HG02973 (cell line): Measurements from ENCODE around the gene RBFOX1.

Experiments used
- ATAC-seq: cut with Tn5 transposase; IDR thresholded peaks from one replicate; pipeline ENCODE4 v1.9.1; 2021; ENCODE audit warnings: moderate library complexity; ENCODE audit not compliant: unreplicated experiment

Gene RBFOX1

DNA sequence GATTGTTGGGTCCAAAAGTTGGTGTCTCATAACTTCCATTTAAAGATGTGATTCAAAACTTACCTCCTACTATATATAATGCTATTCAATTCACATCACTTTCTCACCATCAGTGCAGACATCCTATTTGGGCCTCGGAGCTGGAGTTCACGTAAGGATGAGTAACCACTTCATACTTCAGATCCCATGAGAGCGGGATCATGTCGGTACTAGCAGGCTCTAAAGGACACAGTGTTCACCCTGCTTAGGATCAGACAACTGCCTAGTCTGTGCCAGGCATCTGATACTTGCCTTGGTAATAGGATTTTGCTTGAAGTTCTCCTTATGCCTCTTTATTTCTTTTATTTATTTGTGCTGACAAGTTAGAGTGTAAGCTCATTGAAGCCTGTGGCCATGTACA is 39.5 kb downstream of the RBFOX1 start:
- no peak for ATAC-seq

- ATAC-seq, result no peak
Observed at GRCh38 chr16:7373776-7374175, 41.1 kb downstream of the RBFOX1 start.

GRCh38 chr16:7374614-7375174 is 42.0 kb downstream of the RBFOX1 start:
- no peak for ATAC-seq

DNA sequence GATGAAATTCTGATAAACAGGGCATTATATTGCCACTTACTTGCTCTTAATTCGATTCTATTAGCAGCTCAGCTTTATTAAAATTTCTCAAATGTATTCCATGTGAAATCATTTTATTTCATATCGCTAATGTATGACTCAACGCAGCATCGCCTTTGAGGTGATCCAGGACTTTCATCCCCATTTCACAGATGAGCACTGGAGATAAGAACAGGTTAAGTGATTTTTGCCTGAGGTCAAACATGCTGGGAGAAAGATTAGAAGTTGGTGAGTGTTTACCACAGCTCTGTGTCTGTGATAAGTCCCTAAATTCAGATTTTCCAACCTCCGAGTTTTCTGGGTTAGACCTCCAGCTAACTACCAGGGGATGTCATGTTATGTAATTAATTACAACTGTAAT is 43.6 kb downstream of the RBFOX1 start:
- ATAC-seq, result no peak

DNA sequence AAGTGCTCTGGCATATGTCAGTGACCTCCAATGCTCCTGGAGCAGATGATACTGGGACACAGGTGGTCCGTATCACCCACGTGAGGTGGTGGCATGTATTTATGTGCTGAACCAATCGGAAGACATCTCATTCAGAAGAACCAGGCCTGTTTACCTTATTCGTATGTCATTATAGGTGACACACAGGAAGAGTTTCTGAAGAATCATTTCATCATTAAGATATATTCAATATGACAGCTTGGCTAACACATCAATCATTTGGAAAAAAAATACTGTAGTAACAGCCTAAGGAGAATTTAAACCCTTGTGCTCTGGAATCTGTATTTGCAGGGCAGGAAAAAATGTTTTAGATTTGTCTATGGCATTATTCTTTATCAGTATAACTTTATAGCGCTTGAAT is 44.6 kb downstream of the RBFOX1 start:
- no peak for ATAC-seq

DNA sequence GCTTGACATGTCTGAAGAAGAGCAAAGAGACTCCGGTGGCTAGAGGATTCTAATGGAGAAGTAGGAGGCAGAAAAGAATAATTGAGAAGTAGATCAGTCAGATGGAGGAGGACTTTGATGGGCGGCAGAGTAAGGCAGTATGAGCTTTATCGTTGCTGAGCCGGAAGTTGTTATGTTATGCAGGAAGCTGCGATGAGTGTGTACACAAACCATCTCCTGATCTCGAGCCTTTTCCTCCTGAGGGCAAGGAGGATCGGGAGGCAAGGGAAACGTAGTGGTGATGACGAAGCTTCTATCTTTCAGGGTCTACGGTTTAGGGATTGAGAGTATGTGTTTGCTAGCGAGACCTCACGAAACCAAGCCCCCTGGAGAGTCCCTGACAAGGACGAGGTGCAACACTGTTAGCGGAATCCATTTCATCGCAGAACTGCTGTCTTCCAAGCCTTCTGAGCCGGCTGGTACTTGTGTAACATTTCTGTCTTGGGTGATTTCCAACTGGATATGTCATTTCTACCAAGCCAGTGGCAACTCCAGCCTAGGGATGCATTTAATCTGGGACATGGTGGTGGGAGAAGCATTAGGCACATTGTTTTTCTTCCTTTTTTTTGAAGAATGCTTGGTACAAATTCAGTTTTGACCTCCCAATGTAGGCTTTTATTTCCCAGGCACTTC is 45.5 kb downstream of the RBFOX1 start:
- no peak for ATAC-seq

GRCh38 chr16:7380441-7380840 is 47.8 kb downstream of the RBFOX1 start:
- ATAC-seq, result no peak

DNA sequence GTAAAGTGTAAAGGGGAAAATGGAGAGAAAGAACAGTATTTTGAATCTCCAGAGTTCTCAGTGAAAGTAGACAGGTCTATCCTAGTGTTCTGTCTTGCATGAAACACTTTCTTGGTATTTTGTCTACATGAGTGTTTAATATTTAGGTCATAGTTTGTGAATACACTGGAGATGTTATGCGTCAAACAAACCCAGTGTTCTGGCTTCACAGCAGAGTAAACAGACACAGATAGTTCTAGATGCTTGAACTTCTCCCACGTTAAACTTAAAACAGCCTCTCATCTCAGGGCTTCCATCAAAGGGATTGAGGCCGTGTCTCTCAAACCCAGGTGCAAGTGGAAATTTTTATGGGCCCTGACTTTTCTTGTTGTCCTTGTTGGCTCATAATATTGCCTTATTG is 48.3 kb downstream of the RBFOX1 start:
- ATAC-seq, result no peak

- ATAC-seq, result no peak
Observed at GRCh38 chr16:7381671-7382070, 49.0 kb downstream of the RBFOX1 start.

- no peak for ATAC-seq
Observed at GRCh38 chr16:7382521-7382920, 49.9 kb downstream of the RBFOX1 start.

DNA sequence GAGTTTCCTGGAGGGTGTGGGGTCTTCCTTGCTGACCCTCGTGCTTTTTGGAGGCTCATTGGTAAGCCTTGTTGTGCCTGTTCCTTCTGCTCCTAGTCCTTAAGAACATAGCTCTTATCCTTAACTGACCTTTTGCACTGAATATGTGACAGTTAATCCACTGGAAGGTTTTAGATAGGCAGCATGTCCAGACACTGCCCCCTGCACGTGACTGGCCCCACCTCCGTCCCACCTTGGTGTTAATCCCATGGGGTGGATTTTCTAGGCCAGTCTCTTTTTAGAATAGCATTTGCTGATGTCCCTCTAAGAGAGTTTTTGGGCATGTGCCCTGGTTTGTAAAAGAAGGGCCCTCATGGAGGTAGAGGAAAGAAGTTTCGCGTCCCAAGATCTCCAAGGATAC is 58.3 kb downstream of the RBFOX1 start:
- ATAC-seq, result no peak

DNA sequence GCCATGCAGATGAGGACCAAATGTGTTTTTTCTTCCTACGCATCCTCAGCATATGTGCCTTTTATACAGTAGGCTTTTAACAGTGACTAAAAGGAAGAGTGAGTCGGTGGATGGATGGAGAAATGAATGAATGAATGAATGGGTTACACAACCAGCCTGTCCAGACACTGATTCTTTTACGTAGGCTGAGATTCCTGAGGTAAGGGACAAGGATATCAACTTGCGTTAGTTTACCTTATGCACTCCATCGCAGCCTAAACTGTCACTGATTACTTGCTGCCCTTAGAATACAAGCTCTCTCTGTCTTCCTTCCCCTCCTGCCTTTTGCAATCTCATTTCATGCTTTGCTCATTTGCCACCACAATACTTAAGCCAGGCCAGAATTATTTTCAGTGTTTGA is 59.0 kb downstream of the RBFOX1 start:
- ATAC-seq, result no peak

DNA sequence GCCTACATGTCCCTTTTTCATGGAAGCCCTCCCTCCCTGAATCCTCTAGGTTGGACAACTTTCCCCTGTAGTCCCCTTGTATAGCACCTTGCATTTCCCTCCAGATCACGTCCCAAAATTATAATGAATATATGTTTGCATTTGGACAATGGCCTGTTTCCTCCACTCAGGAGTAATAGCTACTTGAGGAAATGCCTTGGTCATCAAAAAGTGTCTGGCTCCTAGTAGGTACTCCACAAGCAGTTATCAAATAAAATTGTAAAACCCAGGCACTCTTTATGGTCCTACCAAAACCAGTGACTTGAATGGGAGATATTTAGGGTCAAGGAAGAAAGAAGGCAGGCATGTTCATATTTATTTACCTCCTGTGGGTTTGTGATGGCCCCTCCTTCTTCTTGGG is 59.6 kb downstream of the RBFOX1 start:
- no peak for ATAC-seq

GRCh38 chr16:7393680-7394079 is 61.0 kb downstream of the RBFOX1 start:
- no peak for ATAC-seq

GRCh38 chr16:7394720-7395336 is 62.2 kb downstream of the RBFOX1 start:
- ATAC-seq, result no peak

DNA sequence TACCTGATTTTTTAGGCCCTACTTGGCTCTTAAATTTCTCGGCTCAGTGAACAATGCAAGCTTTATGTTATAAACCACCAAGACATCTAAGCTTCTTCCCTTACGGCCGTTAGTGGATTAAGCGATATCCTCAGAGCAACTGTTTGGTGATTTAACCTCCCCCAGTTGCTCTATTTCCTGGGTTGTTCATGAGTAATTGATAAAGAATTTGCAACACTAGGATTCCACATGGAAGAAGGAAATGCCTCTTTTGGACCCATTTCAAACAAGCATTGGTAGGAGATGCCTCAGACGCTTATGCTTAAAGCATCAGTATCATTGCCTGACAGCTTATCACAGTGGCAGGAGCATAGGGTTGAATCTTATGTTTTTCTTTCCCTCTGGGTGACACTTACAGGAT is 65.3 kb downstream of the RBFOX1 start:
- ATAC-seq, result no peak

DNA sequence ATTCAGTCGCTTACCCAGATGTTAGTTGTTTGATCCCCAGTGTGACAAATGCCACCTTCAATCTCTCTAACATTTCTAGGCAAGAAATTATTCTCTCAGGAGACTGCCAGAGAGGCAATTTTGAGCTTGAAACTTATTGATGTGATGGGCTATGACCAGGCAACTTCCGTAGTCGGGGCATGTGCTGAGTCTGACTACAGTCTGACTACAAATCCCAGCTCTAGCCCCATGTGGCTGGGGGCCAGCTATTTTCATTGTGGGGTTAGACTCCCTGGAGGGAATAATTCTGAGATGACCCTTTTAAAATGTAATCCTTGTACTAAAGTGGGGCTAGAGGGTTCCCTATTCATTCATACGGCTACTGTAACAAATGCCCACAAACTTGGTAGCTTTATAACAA is 65.9 kb downstream of the RBFOX1 start:
- ATAC-seq, result no peak

DNA sequence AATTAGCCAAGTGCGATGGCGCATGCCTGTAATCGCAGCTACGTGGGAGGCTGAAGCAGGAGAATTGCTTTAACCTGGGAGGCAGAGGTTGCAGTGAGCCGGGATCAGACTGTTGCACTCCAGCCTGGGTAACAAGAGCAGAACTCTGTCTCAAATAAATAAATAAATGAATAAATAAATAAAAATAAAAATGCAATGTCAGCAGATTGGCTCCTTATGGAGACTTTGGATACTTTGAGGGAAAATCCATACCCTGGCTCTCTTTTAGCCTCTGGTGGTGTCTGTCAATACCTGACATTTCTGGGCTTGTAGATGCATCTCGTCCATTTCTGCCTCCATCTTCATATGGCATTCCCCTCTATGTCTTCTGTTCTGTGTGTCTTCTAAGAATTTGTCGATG is 66.7 kb downstream of the RBFOX1 start:
- ATAC-seq, result no peak

GRCh38 chr16:7400117-7400890 is 67.7 kb downstream of the RBFOX1 start:
- ATAC-seq, result no peak

DNA sequence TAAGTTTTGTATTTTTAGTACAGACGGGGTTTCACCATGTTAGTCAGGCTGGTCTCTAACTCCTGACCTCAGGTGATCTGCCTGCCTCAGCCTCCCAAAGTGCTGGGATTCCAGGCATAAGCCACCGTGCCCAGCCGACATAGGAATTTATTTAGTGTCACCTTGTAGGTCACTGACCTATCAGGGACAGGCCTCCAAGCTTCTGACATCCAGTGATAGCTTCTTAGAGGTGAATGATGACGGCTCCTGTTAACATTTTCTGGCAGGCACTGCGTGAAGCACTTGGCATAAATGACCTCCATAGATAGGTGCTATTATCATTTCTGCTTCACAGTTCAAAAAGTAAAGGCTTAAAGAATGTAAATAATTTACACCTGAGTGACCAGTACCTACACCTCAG is 71.6 kb downstream of the RBFOX1 start:
- no peak for ATAC-seq

DNA sequence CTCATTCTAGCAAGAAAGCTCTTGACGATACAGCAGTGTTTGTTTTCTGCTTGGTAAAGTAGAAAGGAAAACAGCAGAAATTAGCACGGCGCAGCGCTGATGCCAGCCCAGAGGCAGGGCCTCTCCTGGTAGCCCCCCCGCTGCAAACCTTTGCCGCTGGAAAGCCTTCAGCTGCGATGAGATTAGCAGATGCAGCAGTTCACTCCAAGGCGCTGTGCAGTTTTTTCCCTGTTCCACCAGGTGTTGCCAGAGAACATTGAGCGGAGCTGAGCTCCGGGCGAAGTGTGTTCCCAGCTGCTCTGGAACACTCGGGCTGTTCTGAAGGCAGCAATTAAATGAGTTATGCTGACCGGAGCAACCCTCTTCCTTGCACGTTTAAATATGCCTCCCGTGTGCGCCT is 72.5 kb downstream of the RBFOX1 start:
- ATAC-seq, result no peak
